Measurements from ENCODE around the gene NCKAP5.

The NCKAP5 gene

DNA sequence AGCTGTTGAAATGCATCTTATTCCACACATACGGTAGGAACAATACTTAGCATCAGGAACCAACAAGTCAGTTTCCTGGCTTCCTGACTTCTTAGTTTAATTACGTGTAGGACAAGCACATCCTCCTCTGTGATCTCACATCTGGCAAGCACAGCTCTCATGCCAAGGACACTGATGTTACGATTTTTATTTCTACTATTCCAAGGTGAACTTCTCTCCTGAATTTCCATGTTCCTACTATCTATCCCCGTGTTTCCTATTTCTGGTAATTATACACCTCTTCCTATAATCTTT lies 374.0 kb downstream of the NCKAP5 start:
- TF ChIP-seq, protein P1, sequence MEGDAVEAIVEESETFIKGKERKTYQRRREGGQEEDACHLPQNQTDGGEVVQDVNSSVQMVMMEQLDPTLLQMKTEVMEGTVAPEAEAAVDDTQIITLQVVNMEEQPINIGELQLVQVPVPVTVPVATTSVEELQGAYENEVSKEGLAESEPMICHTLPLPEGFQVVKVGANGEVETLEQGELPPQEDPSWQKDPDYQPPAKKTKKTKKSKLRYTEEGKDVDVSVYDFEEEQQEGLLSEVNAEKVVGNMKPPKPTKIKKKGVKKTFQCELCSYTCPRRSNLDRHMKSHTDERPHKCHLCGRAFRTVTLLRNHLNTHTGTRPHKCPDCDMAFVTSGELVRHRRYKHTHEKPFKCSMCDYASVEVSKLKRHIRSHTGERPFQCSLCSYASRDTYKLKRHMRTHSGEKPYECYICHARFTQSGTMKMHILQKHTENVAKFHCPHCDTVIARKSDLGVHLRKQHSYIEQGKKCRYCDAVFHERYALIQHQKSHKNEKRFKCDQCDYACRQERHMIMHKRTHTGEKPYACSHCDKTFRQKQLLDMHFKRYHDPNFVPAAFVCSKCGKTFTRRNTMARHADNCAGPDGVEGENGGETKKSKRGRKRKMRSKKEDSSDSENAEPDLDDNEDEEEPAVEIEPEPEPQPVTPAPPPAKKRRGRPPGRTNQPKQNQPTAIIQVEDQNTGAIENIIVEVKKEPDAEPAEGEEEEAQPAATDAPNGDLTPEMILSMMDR (IDR thresholded peaks at IDR 0.05; ENCODE audit: insufficient read depth, low read length, poor library complexity, severe bottlenecking) = no peak
- Histone ChIP-seq H3K4me3 (replicated peaks; ENCODE audit: low read depth, low read length) (no peak overlapping the region), H3K36me3 (ENCODE audit: control insufficient read depth, insufficient read depth, low read length) (no peaks in the 10 kb centered on the region), H3K27me3 (replicated peaks; ENCODE audit: control insufficient read depth, insufficient read depth, low read length) (no peaks in the 10 kb centered on the region)
- DNase-seq (ENCODE audit: extremely low read depth, insufficient read length) = no peak

DNA sequence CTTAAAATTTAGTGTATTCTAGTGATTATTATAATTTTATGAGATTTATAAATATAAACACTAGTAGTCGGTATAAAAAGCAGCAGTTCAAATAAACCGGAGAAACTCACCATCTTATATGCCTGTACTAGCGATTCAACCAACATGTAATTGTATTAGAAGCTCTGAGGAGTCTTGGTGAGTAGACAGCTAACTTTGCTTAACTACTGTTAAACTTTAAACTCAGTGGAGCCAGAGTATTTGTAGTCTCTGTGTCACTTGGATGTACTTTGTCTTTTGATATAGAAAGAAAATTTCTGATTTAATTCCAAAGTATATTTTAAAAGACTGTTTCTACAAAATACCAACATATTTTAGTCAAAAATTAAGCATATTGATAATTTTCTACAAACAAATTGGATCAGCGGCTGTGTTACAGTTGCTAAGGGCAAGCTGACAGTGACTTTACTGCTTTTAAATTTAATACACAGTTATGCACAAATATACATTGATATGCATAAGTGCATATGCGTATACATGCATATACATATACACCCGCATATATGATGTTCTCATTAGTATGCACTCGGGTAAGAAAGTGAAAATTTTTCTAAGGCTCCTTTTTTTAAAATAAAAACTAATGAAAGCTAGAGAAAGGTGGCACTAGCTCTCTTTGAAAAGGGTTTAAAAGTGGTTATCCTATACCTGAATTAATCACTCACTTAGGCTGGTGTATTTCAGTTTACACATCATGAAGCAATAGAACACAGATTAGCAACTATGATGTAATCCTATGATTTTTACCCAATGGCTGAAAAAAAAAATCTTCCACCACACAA lies 374.5 kb downstream of the NCKAP5 start:
- TF ChIP-seq, protein P1 (IDR thresholded peaks at IDR 0.05; ENCODE audit: insufficient read depth, low read length, poor library complexity, severe bottlenecking) = no peak
- DNase-seq (ENCODE audit: extremely low read depth, insufficient read length) = no peak
- Histone ChIP-seq H3K36me3 (ENCODE audit: control insufficient read depth, insufficient read depth, low read length) (no peaks in the 10 kb centered on the region), H3K27me3 (replicated peaks; ENCODE audit: control insufficient read depth, insufficient read depth, low read length) (no peaks in the 10 kb centered on the region), H3K4me3 (replicated peaks; ENCODE audit: low read depth, low read length) (no peak overlapping the region)

DNA sequence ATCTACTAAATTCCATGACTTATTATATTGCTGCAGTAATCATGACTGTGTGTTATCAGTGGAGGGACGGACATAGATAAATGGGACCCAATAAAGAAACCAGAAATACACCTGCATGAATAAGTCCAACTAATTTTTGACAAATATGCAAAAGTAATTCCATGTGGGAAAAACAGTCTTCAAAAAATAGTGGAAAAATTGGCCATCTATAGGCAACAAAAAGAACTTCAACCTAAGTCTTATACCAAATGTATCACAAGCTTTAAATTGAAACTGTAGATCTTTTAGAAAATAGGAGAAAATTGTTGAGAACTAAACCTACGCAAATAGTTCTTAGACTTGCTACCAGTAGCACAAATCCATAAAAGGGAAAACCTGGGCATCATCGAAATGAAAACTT lies 376.2 kb downstream of the NCKAP5 start:
- TF ChIP-seq, protein P1 (IDR thresholded peaks at IDR 0.05; ENCODE audit: insufficient read depth, low read length, poor library complexity, severe bottlenecking) = no peak
- Histone ChIP-seq H3K4me3 (replicated peaks; ENCODE audit: low read depth, low read length) (no peak overlapping the region), H3K27me3 (replicated peaks; ENCODE audit: control insufficient read depth, insufficient read depth, low read length) (no peaks in the 10 kb centered on the region), H3K36me3 (ENCODE audit: control insufficient read depth, insufficient read depth, low read length) (no peaks in the 10 kb centered on the region)
- DNase-seq (ENCODE audit: extremely low read depth, insufficient read length) = no peak

DNA sequence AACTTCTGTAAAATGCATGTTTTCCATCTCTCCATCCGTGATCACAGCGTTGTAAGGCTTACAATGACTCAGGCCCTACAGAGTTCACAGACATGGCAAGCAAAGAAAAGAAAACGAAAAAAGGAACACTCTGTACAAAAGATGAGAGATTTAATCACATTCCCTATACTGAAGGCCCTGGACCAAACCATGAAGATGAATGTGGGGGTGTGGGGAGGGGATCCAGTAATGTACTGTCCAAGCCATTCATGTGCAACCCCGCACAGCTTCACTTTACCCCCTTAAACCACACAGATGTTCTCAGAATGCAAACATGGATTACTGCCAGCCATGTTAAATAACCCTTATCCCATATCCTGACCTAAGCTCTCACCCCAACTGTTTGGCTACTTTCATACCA lies 391.1 kb downstream of the NCKAP5 start:
- no peak overlapping the region for H3K4me3 ChIP-seq (replicated peaks; ENCODE audit: low read depth, low read length)
- DNase-seq (ENCODE audit: extremely low read depth, insufficient read length) = no peak
- H3K27me3 ChIP-seq (replicated peaks; ENCODE audit: control insufficient read depth, insufficient read depth, low read length) = no peaks in the 10 kb centered on the region
- TF ChIP-seq, protein P1 (IDR thresholded peaks at IDR 0.05; ENCODE audit: insufficient read depth, low read length, poor library complexity, severe bottlenecking) = no peak
- no peaks in the 10 kb centered on the region for H3K36me3 ChIP-seq (ENCODE audit: control insufficient read depth, insufficient read depth, low read length)

DNA sequence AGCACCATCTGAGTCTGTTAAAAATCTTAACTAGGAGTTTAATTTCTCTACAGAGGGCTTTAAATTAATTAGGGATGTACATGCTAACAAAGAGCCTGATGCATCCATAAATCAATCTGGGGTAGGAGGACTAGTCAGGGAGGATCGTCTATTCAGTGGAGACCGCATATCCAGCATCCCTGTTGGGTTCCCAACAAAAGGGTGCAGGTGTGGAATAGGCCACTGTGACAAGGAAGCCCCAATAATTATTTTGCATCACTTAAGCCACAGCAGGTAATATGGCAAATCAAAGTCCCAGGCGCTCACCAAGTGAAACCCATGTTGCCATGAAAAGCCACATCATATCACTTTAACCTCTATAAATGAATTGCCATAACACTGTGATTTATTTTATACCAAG lies 392.3 kb downstream of the NCKAP5 start:
- Histone ChIP-seq H3K4me3 (replicated peaks; ENCODE audit: low read depth, low read length) (no peak overlapping the region), H3K36me3 (ENCODE audit: control insufficient read depth, insufficient read depth, low read length) (no peaks in the 10 kb centered on the region), H3K27me3 (replicated peaks; ENCODE audit: control insufficient read depth, insufficient read depth, low read length) (no peaks in the 10 kb centered on the region)
- no peak for DNase-seq (ENCODE audit: extremely low read depth, insufficient read length)
- TF ChIP-seq, protein P1 (IDR thresholded peaks at IDR 0.05; ENCODE audit: insufficient read depth, low read length, poor library complexity, severe bottlenecking) = no peak

DNA sequence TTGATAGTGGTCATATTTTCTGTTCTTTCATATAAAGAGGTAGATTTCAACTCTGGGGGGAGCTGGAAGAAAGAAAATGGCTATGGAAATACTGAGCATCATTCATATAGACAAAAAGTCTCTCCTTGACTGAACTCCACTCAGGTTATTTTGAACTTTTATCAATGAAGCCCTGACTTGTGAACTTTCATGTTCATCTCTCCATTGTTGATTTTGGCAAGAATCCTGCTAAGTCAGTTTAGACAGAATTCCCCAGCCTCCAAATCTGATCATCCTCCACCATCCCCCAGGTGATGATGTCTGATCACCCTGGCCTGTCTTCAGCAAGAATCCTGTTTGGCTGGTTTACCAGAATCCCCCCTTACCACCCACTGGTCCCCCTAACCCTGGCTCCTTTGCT lies 395.0 kb downstream of the NCKAP5 start:
- TF ChIP-seq, protein P1 (IDR thresholded peaks at IDR 0.05; ENCODE audit: insufficient read depth, low read length, poor library complexity, severe bottlenecking) = no peak
- no peak for DNase-seq (ENCODE audit: extremely low read depth, insufficient read length)
- no peaks in the 10 kb centered on the region for H3K27me3 ChIP-seq (replicated peaks; ENCODE audit: control insufficient read depth, insufficient read depth, low read length)
- no peaks in the 10 kb centered on the region for H3K36me3 ChIP-seq (ENCODE audit: control insufficient read depth, insufficient read depth, low read length)
- no peak overlapping the region for H3K4me3 ChIP-seq (replicated peaks; ENCODE audit: low read depth, low read length)

All from GM06990 (cell line).